OCI-LY3 (cell line): ENCODE results near the gene ARHGEF25.

Source experiments
- H2AFZ ChIP-seq: fragments of 200-600, 300-600 bp; shearing (Covaris generic); 2 replicates; pipeline ENCODE4 v1.6.0; 2014; ENCODE audit warnings: antibody characterized with exemption, low read depth, low read length
- H3K27ac ChIP-seq: fragments of 200-600, 300-600 bp; sonication (generic); 2 replicates; pipeline ENCODE4 v1.5.1; 2014; ENCODE audit warnings: mild to moderate bottlenecking, low read length, moderate library complexity, mixed read lengths
- H3K27me3 ChIP-seq: fragments of 200-600, 300-600 bp; sonication (generic); 2 replicates; pipeline ENCODE4 v1.6.1; 2014; ENCODE audit warnings: low read depth, low read length, mixed read lengths
- H3K36me3 ChIP-seq: fragments of 200-600, 300-600 bp; sonication (generic); replicated peaks from 2 replicates; pipeline ENCODE3; 2014; ENCODE audit warnings: low read depth, low read length, mixed read lengths
- H3K4me1 ChIP-seq: fragments of 300-600, 200-600 bp; sonication (generic); 2 replicates; pipeline ENCODE4 v1.6.1; 2014; ENCODE audit warnings: low read length, mixed read lengths
- H3K4me2 ChIP-seq: fragments of 200-600, 300-600 bp; sonication (generic); 2 replicates; pipeline ENCODE4 v1.6.1; 2014; ENCODE audit warnings: low read length, mixed read lengths
- H3K4me3 ChIP-seq: fragments of 300-600, 200-600 bp; sonication (generic); 2 replicates; pipeline ENCODE4 v1.5.1; 2014; ENCODE audit warnings: antibody characterized with exemption, mild to moderate bottlenecking, low read length, moderate library complexity
- H3K79me2 ChIP-seq: fragments of 300-600, 200-600 bp; shearing (Covaris generic); 2 replicates; pipeline ENCODE4 v1.6.1; 2014; ENCODE audit warnings: mild to moderate bottlenecking, low read length, mixed read lengths
- H3K9ac ChIP-seq: fragments of 300-600, 200-600 bp; shearing (Covaris generic); 2 replicates; pipeline ENCODE4 v1.6.0; 2014; ENCODE audit warnings: mild to moderate bottlenecking, low read length, moderate library complexity
- H3K9me3 ChIP-seq: fragments of 200-600, 300-600 bp; shearing (Covaris generic); 2 replicates; pipeline ENCODE4 v1.6.1; 2014; ENCODE audit warnings: low read length, mixed read lengths; ENCODE audit not compliant: insufficient read depth
- H4K20me1 ChIP-seq: fragments of 200-600, 300-600 bp; sonication (generic); 2 replicates; pipeline ENCODE4 v1.6.1; 2016; ENCODE audit warnings: low read length, mixed read lengths; ENCODE audit not compliant: insufficient read depth
- CTCF ChIP-seq: fragments of 200-600, 300-600 bp; sonication (generic); IDR thresholded peaks from 2 replicates; pipeline ENCODE4 v1.5.1; 2014; ENCODE audit warnings: antibody characterized with exemption, low read length, low read depth
- EZH2phosphoT487 ChIP-seq: fragments of 200-600 bp; shearing (Covaris generic); IDR thresholded peaks from 2 replicates; pipeline ENCODE4 v1.6.1; 2018; ENCODE audit warnings: antibody characterized with exemption, mixed run types, low read depth

ARHGEF25 gene

DNA sequence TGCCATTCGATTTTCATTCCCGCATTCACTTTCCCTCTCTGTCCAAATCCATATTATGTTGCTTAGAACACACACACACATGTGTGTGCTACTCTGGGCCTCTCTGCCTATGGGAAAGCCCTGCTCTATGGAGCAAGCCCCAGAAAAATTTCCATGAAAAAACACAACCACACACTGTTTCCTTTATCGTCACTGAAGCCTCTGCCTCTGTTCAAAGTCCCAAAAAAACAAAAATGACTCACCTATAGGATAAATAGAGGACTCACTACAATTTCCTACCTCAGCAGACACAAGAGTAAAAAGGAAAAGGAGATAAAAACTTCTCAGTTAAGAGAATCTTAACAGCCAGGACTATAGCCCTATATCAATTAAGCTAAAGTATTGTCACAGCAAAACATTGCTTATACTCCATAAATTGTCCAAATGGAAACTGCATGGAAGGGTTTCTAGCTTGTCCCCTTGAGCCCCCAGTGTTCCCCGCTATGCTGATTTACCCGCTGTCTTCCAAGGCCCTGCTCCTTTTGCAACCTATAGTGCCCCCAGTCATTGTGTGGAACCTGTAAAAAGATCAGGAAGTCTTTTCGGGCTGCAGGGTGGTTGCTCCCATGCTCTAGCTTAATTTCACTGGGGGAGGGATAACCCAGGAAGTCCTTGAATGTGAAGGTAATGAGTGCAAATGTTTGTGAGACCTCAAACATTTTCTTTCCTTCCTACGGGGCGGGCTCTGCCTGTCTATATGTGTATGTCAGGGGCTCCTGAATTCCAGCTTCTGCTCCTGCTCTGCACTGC lies 31.4 kb upstream of the ARHGEF25 start:
- Histone ChIP-seq H3K4me1 (peaks cover 4% of the 10 kb centered on the region; the same call in 1 of the 2 replicates), H3K27me3 (peaks cover 11% of the 10 kb centered on the region), H2AFZ (no peak overlapping the region), H3K4me2 (no peak overlapping the region), H4K20me1 (no peaks in the 10 kb centered on the region), H3K4me3 (no peak overlapping the region), H3K36me3 (no peaks in the 10 kb centered on the region), H3K9ac (no peak overlapping the region), H3K79me2 (no peaks in the 10 kb centered on the region), H3K27ac (no peak overlapping the region), H3K9me3 (no peaks in the 10 kb centered on the region)
- TF ChIP-seq EZH2phosphoT487 (no peak), CTCF (no peak)

- Histone ChIP-seq H4K20me1 (no peaks in the 10 kb centered on the region), H3K27me3 (peaks cover 15% of the 10 kb centered on the region), H3K4me2 (no peak overlapping the region), H3K4me3 (no peak overlapping the region), H3K79me2 (no peaks in the 10 kb centered on the region), H2AFZ (no peak overlapping the region), H3K9me3 (no peaks in the 10 kb centered on the region), H3K4me1 (peaks cover 4% of the 10 kb centered on the region; the same call in 1 of the 2 replicates), H3K36me3 (no peaks in the 10 kb centered on the region), H3K9ac (no peak overlapping the region), H3K27ac (no peak overlapping the region)
- TF ChIP-seq CTCF: no peak
- no peak for TF ChIP-seq EZH2phosphoT487
Observed at GRCh38 chr12:57580466-57580795, 30.8 kb upstream of the ARHGEF25 start.

DNA sequence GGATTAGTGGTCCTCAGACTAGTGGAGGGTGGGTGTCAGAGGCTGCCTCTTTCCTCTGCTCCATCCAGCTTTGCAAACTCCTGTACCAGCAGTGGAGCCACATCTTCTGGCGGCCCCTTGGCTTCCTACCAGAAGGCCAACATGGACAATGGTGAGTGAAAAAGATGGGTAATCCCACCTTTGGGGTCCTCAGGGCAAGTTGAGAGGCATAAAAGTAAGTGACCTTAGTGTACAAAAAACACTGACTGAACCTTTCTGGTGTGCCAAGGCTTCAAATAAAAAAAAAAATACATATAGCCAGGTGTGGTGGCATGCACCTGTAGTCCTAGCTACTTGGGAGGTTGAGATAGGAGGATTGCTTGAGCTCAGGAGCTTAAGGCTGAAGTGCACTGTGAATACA lies 29.4 kb upstream of the ARHGEF25 start:
- Histone ChIP-seq H3K27me3 (peaks cover 13% of the 10 kb centered on the region), H3K4me1 (peaks cover 4% of the 10 kb centered on the region; the same call in 1 of the 2 replicates), H3K36me3 (no peaks in the 10 kb centered on the region), H3K9ac (no peak overlapping the region), H3K4me2 (no peak overlapping the region), H4K20me1 (no peaks in the 10 kb centered on the region), H3K79me2 (no peaks in the 10 kb centered on the region), H3K4me3 (no peak overlapping the region), H3K27ac (no peak overlapping the region), H3K9me3 (no peaks in the 10 kb centered on the region), H2AFZ (no peak overlapping the region)
- TF ChIP-seq CTCF (no peak), EZH2phosphoT487 (no peak)

DNA sequence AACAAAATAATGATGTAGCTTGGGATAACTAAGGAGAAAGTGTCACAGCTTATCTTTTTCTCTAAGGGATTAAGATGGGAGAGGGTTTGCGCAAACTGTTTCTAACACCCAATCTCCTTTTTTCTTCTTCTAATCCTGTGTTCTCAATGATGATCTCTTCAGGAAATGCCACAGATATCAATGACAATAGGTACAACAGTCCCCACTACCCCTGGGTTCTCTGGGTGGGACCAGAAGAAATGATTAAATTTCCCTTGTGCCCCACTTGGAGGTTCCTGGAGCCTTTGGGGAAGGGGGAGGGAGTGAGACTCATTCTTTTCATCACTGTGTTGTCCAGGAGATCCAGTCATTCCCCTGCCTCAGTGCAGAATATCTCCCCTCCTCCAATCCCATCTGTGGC lies 28.8 kb upstream of the ARHGEF25 start:
- no peaks in the 10 kb centered on the region for H3K9me3 ChIP-seq
- no peaks in the 10 kb centered on the region for H3K79me2 ChIP-seq
- no peaks in the 10 kb centered on the region for H4K20me1 ChIP-seq
- H3K27ac ChIP-seq: no peak overlapping the region
- H3K4me3 ChIP-seq: no peak overlapping the region
- peaks cover 4% of the 10 kb centered on the region; the same call in 1 of the 2 replicates for H3K4me1 ChIP-seq
- no peak overlapping the region for H3K9ac ChIP-seq
- no peak overlapping the region for H3K4me2 ChIP-seq
- H3K27me3 ChIP-seq: peaks cover 18% of the 10 kb centered on the region
- H2AFZ ChIP-seq: no peak overlapping the region
- no peaks in the 10 kb centered on the region for H3K36me3 ChIP-seq
- TF ChIP-seq EZH2phosphoT487: no peak
- TF ChIP-seq CTCF: no peak
